Tibial nerve (tissue), 4 donors: ENCODE measurements around the gene C10orf67.

ENCODE experiments used
- EP300 ChIP-seq, 2 donors: sonication (generic); formaldehyde crosslinking; IDR thresholded peaks; one replicate each; pipeline ENCODE4 v1.6.1; 2017; ENCODE audit warnings: antibody characterized with exemption in 2 of 2, mild to moderate bottlenecking in 1 of 2
- POLR2A ChIP-seq, 2 donors: fragments of 450-650 bp; IDR thresholded peaks; one replicate each; pipeline ENCODE4 v1.6.1; 2017; ENCODE audit warnings: antibody characterized with exemption in 2 of 2, mild to moderate bottlenecking in 2 of 2, moderate library complexity in 2 of 2
- TF ChIP-seq, protein P1 (sequence below), 5 experiments: fragments of 200-600 bp in 3 of 5; fragments of 450-650 bp in 2 of 5; sonication (generic) in 3 of 5; IDR thresholded peaks; one replicate each; pipeline ENCODE4 v1.5.1; 2016 to 2019; ENCODE audit warnings: antibody characterized with exemption in 5 of 5, mild to moderate bottlenecking in 3 of 5, moderate library complexity in 2 of 5

DNA sequence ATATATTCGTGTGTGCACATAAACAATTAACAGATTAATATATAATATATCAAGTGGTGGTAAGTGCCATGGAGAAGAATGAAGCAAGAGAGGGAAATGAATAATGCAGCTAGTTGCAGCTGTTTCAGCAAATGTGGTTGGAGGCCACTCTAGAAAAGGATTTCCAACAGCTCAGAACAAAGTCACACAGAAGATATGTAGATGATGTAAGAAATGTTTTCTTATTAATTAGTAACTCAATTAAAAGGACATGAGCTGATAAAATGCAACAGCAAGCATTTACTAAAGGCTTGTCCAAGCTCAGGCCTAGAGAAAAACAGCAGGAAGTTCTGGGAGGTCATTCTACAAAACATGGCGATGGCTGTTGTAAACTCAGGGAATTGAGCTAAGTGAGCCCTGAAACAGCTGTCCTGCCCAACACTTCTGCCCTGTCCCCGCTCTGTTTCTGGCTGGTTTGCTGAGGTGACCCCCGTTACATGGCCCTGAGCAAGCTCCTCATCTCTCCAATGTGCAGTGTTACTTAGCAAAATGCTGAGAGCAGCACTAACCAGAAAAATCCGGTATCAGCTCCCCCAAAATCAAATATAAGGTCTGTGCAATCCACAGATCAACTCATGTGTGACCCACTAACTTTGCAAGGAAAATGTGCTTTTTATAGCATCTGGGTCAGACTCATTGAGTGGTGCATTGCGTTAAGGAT is 23.4 kb upstream of the C10orf67 start:
- TF ChIP-seq, protein P1, sequence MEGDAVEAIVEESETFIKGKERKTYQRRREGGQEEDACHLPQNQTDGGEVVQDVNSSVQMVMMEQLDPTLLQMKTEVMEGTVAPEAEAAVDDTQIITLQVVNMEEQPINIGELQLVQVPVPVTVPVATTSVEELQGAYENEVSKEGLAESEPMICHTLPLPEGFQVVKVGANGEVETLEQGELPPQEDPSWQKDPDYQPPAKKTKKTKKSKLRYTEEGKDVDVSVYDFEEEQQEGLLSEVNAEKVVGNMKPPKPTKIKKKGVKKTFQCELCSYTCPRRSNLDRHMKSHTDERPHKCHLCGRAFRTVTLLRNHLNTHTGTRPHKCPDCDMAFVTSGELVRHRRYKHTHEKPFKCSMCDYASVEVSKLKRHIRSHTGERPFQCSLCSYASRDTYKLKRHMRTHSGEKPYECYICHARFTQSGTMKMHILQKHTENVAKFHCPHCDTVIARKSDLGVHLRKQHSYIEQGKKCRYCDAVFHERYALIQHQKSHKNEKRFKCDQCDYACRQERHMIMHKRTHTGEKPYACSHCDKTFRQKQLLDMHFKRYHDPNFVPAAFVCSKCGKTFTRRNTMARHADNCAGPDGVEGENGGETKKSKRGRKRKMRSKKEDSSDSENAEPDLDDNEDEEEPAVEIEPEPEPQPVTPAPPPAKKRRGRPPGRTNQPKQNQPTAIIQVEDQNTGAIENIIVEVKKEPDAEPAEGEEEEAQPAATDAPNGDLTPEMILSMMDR (IDR thresholded peaks at IDR 0.05) = no peak
- TF ChIP-seq EP300 (IDR thresholded peaks at IDR 0.05) (no peak), POLR2A (IDR thresholded peaks at IDR 0.05) (no peak)
